Activated T-helper 2 cell treated with anti-CD3 and anti-CD28 coated beads, Interferon-gamma antibody, Interleukin-2, Interleukin-4, amounts not matched to agents 10 μg/mL and 5 μg/mL and 100 μg/mL, durations not matched to agents 14 hours and 24 hours and 36 hours (primary cell): ENCODE measurements around the gene MSRB2. TPM values are rescaled to one million over a fixed set of nuclear protein-coding genes. Genes with fewer than 3 reads are reported as not detected.

Source experiments
- total RNA-seq: library from RNA; stranded (reverse); gene quantifications from 2 replicates; pipeline ENCODE4 v1.2.3, GENCODE V29; 2022

Gene MSRB2
- total RNA-seq, 1 donor from 2014 or later = 4.0 TPM

Other genes starting within 250 kb of the MSRB2 start
- not detected in 2 replicates for gene ARMC3, start 167.5 kb upstream of the MSRB2 start, total RNA-seq
- gene PTF1A, start 96.7 kb downstream of the MSRB2 start, total RNA-seq = not detected in 2 replicates
- gene C10orf67, start 249.2 kb downstream of the MSRB2 start, total RNA-seq = not detected in 2 replicates